Activated T-cell treated with anti-CD3 and anti-CD28 coated beads for 4 hours (primary cell): ENCODE data around the gene HMCN2.

ENCODE experiments used
- DNase-seq: peaks from one replicate; pipeline ENCODE4 v3.0.0-alpha.2; 2020

HMCN2 gene

GRCh38 chr9:130371196-130371966, 105.8 kb downstream of the HMCN2 start:
- no peak for DNase-seq

- DNase-seq = no peak
These were observed 106.5 kb downstream of the HMCN2 start for GRCh38 chr9:130372057-130372456.

GRCh38 chr9:130373679-130374325, 108.2 kb downstream of the HMCN2 start:
- DNase-seq = no peak

DNA sequence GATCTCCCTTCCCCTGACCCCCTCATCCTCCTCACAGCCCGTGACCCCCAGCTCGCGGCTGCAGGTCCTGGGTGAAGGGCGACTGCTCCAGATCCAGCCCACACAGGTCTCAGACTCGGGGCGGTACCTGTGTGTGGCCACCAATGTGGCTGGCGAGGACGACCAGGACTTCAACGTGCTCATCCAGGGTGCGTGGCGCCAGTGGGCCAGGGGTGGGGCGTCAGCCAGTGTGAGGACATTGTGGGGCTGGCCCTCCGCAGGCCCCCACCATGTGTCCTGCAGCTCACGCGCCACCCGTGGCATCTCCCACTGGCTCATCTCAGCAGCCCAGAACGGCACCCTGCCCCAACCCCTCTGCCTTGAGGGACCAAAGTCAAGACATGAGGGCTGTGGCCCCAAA, 112.1 kb downstream of the HMCN2 start:
- no peak for DNase-seq

DNA sequence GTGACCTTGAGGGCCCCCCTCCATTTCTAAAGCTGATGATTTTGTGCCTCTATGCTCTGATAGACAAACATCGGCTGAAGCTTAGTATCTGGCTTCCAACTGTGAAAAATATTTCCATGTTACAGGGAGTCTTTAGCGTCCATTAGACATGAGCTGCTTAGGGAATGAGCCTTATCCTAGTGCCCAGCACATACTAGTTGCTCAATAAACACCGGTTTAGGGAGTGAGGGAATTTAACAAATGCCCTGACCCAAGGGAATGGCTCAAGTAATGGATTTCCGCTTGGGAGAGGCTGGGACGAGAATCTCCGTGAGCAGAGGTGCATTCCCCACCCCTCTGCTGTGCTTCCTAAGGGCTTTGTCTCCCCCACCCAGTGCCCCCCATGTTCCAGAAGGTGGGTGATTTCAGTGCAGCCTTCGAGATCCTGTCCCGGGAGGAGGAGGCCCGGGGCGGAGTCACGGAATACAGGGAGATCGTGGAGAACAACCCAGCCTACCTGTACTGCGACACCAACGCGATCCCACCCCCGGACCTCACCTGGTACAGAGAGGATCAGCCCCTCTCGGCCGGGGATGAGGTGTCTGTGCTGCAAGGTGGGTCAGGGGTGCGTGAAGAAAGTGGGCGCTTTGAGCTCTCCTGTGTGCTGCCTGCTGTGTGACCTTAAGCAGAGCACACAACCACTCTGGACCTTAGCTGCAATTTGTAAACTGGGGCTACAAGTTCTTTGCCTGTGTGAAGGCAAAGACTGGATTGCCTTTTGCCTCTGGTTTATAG, 113.5 kb downstream of the HMCN2 start:
- DNase-seq = no peak

GRCh38 chr9:130379649-130379970, 114.0 kb downstream of the HMCN2 start:
- no peak for DNase-seq

- no peak for DNase-seq
These were observed 115.4 kb downstream of the HMCN2 start for GRCh38 chr9:130380920-130381469.

DNA sequence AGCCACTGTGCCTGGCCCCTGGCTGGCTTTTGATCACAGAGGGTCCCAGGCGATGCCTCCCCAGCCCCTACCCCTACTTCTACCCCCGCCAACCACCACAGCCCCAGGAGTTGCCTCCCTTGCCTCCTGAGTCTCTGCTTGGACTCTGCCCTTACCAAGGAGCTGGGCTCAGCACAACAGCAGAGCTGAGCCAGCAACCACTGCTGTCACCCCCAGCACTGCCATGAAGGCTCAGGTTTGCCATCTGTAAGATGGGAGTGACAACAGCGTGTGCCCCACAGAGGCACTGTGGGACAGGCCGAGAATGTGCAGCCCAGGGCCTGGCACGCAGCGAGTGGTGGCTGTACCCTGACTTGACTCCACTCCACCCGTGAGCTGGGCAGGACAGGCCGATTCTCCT, 116.1 kb downstream of the HMCN2 start:
- no peak for DNase-seq

- no peak for DNase-seq
These were observed 116.5 kb downstream of the HMCN2 start for GRCh38 chr9:130382096-130382495.

DNA sequence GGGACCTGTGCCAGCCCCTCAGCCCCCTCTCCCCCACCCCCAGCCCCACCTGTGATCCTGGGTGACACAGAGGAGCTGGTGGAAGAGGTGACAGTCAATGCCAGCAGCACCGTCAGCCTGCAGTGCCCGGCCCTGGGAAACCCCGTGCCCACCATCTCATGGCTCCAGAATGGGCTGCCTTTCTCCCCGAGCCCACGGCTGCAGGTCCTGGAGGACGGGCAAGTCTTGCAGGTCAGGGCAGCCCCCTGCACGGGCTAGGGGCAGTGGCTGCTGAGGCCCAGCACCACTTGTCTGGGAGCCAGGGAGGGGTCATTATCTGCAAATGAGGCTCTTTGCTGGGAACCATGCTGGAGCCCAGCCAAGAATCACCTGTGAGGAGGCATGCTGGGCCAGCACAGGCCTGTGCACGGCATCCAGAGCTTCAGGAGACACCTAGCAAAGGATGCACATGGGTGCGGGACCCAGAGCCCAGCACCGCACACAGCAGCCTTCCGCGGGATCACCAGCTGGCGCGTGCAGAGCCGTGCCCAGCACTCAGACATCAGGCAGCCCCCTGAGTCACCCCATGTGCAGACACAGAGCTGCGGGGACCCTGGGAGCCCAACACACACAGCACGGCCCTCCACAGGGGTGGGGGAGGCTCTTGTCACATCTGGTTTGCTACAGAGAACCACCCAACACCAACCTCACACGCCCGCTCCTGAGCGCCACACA, 117.2 kb downstream of the HMCN2 start:
- DNase-seq = no peak

DNA sequence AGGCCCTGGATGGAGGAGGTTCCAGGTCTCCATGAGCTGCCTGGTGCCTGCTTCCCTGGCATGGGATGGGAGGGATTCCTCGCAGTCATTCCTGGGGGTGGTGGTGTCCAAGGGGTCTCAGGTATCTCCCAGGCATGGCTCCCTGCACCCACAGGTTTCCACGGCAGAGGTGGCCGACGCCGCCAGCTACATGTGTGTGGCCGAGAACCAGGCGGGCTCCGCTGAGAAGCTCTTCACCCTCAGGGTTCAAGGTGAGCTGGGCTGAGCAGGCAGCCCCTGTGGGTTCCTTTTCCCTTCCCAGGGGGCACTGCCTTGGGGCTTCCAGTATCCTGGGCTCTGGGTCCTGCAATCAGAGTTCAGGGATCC, 117.8 kb downstream of the HMCN2 start:
- DNase-seq = no peak

DNA sequence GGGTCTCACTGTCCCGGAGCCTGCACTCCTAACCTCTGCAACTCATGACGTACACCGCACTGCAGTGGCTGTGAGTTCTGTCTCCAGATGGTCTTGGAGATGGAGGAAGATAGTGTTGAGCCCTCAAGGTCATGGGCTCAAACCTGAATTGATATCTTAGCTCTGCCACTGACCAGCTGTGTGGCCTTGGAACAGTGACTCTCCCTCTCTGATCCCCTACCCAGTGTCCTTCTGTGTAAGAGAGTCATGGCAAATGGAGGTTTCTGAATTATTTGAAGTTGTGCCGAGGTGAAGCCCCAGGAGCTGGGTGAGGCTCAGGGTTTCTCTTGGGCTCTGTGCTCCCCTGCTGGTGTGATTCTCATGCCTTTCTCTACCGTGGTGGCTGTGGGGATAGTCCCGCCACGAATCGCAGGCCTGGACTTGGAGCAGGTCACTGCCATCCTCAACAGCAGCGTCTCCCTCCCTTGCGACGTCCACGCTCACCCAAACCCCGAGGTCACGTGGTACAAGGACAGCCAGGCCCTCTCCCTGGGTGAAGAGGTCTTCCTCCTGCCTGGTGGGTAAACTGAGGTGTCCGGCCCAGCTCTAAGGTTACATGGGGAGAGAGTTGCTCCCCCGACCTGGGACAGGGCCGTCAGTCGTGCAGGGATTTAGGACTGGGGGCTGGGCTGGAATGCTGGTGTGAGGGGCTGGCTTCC, 118.6 kb downstream of the HMCN2 start:
- no peak for DNase-seq

- DNase-seq = no peak
These were observed 119.7 kb downstream of the HMCN2 start for GRCh38 chr9:130385257-130385656.

- DNase-seq = no peak
These were observed 121.8 kb downstream of the HMCN2 start for GRCh38 chr9:130387398-130387797.

DNA sequence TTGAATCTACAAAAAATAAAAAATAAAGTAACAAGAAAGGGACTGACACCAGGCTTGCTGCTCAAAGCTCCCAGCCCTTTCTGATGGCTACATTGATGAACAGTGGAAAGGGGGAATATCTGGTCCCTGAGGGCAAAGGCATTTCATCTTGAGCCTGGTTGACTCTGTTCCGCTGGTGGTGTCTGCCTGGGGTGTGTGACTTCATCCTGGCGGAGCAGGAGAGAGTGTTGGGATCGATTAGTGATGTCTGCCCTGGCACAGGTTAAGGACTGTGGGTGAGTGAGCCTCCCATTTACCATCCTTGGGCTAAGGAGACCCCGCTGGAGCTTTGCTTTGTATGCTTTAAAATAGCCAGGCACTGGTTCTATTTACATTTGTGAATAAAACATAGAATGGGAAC, 122.3 kb downstream of the HMCN2 start:
- no peak for DNase-seq

DNA sequence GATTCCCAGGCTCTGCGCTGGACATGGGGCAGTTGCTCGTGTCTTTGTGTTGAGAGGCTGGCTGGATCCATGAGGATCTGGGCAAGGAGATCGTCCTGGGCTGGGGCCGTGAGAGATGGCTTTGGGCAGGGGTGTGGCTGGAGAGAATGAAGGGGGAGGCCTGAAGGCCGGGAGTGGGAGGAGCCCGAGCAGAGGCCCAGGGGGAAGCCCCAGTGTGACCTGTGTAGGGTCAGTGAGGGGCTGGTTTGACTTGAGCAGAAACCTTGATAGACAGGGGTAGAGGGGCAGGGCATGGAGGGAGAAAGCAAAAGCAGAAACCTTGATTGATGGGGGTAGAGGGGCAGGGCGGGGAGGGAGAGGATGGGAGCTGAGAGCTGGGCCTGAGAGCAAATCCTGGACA, 124.8 kb downstream of the HMCN2 start:
- DNase-seq = no peak

GRCh38 chr9:130390986-130391385, 125.4 kb downstream of the HMCN2 start:
- no peak for DNase-seq

DNA sequence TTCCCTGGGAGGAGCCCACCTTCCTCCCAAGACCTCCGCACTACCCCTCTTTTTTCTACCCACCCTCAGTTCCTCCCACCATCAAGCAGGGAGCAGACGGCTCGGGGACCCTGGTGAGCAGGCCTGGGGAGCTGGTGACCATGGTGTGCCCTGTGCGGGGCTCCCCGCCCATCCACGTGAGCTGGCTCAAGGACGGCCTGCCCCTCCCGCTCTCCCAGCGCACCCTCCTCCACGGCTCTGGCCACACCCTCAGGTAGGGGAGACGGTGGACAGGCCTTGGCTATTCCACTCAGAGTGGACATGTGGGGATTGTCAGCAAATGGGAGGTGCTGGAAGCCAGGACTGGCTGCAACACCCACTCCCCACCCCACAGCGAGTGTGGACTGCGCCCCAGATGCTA, 126.3 kb downstream of the HMCN2 start:
- DNase-seq = no peak

DNA sequence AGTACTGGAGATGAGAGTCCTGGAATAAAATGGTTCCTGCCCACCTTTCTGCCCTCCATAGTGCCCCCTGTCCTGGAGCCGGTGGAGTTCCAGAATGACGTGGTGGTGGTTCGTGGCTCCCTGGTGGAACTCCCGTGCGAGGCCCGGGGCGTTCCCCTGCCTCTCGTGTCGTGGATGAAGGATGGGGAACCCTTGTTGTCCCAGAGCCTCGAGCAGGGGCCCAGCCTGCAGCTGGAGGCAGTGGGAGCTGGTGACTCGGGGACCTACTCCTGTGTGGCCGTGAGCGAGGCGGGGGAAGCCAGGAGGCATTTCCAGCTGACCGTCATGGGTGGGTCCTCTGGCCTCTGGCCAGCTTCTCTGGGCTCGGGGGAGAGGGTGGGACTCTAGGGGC, 128.1 kb downstream of the HMCN2 start:
- no peak for DNase-seq

GRCh38 chr9:130394320-130394719, 128.8 kb downstream of the HMCN2 start:
- DNase-seq = no peak

DNA sequence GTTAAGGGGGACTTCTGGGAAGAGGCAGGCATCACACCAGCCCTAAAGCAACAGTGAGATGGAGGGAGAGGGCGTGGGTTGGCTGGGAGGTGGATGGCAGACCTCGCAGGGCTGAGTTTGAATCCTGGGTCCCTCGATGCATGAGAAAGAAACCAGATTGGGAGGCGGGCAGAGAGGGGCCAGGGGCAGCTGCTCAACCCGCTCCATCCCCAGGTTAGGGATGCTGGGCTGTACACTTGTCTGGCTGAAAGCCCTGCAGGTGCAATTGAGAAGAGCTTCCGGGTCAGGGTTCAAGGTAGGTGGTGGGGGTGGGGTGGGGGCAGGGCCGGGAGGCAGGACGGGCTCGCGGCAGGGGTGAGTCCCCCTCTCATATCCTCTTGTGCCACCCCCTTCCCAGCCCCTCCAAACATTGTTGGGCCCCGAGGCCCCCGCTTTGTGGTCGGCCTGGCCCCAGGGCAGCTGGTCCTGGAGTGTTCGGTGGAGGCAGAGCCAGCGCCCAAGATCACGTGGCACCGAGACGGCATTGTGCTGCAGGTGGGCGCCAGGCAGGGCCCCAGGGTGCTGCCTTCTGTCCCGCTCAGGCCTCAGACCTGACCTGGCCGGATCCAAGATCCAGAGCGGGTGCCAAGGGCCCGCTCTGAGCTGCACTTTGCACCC, 129.4 kb downstream of the HMCN2 start:
- DNase-seq = no peak

DNA sequence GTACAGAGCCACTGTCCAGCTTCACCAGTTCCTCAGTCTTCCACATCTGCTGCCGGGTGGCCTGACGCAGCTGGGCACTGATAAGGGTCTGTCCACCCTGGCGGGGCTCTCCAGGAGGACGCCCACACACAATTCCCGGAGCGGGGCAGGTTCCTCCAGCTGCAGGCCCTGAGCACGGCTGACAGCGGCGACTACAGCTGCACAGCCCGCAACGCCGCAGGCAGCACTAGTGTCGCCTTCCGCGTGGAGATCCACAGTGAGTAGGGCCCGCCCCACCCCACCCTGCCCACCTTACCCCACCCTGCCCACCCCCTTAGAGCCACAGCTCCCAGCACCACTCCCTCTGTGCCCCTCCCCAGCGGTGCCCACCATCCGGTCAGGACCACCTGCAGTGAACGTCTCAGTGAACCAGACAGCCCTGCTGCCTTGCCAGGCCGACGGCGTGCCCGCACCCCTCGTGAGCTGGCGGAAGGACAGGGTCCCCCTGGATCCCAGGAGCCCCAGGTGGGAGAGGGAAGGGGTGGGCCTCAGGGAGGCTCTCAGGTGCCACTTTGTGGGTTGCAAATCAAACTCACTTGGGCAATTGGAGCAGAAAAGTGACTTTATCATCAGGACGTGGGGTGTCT, 130.4 kb downstream of the HMCN2 start:
- DNase-seq = no peak
